Loucy (cell line): ENCODE data around the gene DNASE1L3.

ENCODE experiments used
- EZH2phosphoT487 ChIP-seq: fragments of 200-600 bp; IDR thresholded peaks from 2 replicates; pipeline ENCODE4 v1.6.1; 2018; ENCODE audit warnings: antibody characterized with exemption, mild to moderate bottlenecking, moderate library complexity, borderline replicate concordance
- TF ChIP-seq, protein P1 (sequence below): fragments of 200-600 bp; sonication (generic); conservative IDR thresholded peaks from 2 replicates; pipeline ENCODE4 v1.5.1; 2014; ENCODE audit warnings: mild to moderate bottlenecking, antibody characterized with exemption, low read length

DNA sequence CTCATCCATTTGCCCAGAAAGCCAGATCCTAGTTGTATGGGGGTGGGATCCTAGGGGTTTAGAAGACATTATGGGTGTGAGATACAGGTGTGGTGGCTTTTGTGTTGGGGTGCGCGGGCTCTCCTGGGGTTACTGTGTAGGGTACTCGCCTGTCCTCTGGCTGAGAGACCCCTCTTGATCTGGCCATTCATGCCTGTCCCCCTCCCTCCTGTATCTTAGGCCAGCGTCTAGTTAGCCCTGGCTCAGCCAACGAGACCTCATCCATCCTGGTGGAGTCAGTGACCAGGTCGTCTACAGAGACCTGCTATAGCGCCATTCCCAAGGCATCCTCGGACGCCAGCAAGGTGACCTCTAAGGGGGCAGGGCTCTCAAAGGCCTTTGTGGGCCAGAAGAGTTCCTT, 41.4 kb downstream of the DNASE1L3 start:
- TF ChIP-seq, protein P1, sequence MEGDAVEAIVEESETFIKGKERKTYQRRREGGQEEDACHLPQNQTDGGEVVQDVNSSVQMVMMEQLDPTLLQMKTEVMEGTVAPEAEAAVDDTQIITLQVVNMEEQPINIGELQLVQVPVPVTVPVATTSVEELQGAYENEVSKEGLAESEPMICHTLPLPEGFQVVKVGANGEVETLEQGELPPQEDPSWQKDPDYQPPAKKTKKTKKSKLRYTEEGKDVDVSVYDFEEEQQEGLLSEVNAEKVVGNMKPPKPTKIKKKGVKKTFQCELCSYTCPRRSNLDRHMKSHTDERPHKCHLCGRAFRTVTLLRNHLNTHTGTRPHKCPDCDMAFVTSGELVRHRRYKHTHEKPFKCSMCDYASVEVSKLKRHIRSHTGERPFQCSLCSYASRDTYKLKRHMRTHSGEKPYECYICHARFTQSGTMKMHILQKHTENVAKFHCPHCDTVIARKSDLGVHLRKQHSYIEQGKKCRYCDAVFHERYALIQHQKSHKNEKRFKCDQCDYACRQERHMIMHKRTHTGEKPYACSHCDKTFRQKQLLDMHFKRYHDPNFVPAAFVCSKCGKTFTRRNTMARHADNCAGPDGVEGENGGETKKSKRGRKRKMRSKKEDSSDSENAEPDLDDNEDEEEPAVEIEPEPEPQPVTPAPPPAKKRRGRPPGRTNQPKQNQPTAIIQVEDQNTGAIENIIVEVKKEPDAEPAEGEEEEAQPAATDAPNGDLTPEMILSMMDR = no peak
- TF ChIP-seq EZH2phosphoT487 = no peak
